GM12878 (cell line): ENCODE results near the gene SKA3. TPM values are rescaled to one million over a fixed set of nuclear protein-coding genes. Genes with fewer than 3 reads are reported as not detected.

Experiments used
- ATAC-seq: fragments of 200-7000 bp; cut with Tn5 transposase; 3 replicates; pipeline ENCODE4 v1.9.1; 2020; ENCODE audit warnings: mild to moderate bottlenecking, moderate library complexity
- BruUV-seq: library from RNA; stranded (reverse); fragments of 400-500 nt; replicated peaks from 2 replicates; lab custom pipeline; 2021; lab: Mats Ljungman, UMichigan
- CTCF ChIA-PET: fragments of 300-600 bp; sonication (Branson Sonifier 250); formaldehyde crosslinking; extraction: SDS; loops from one replicate; lab custom pipeline; 2021; ENCODE audit warnings: inconsistent platforms; lab: Yijun Ruan, JAX
- POLR2A ChIA-PET: fragments of 350-600 bp; formaldehyde crosslinking; extraction: SDS; loops from one replicate; lab custom pipeline; 2021; ENCODE audit warnings: inconsistent platforms; lab: Charles Lee
- RAD21 ChIA-PET: fragments of 300-600 bp; sonication (Branson Sonifier 250); formaldehyde crosslinking; loops from one replicate; lab custom pipeline; 2023; ENCODE audit warnings: antibody characterized with exemption; ENCODE audit not compliant: unreplicated experiment; lab: Charles Lee
- SMC1A ChIA-PET: fragments of 300-600 bp; sonication (Branson Sonifier 250); formaldehyde crosslinking; loops from one replicate; lab custom pipeline; 2023; ENCODE audit not compliant: unreplicated experiment, uncharacterized antibody; lab: Charles Lee
- DNase-seq: peaks from one replicate; pipeline ENCODE4 v3.0.0-alpha.2; 2011; ENCODE audit warnings: low read depth, low spot score
- FAIRE-seq: peaks from 3 replicates; lab custom pipeline; 2011; peaks lifted over from hg19 to GRCh38; lab: Jason Lieb, UNC
- H2AFZ ChIP-seq: 2 replicates; pipeline ENCODE4 v1.6.0; 2011; ENCODE audit warnings: low read depth, low read length, control low read depth; ENCODE audit not compliant: control insufficient read depth
- H3K27ac ChIP-seq: 2 replicates; pipeline ENCODE4 v1.5.1; 2011; ENCODE audit warnings: control low read depth; ENCODE audit not compliant: control insufficient read depth, insufficient read depth
- H3K27me3 ChIP-seq, 2 experiments: replicated peaks in 1 of 2; 2 replicates each; pipeline versions ENCODE4 v1.6.0 to v1.6.1; 2011; ENCODE audit warnings: low read length in 1 of 2; ENCODE audit not compliant: control insufficient read depth in 2 of 2, insufficient read depth in 2 of 2
- H3K36me3 ChIP-seq, 2 experiments: 2 replicates each; pipeline ENCODE4 v1.5.1; 2011; ENCODE audit warnings: low read length in 1 of 2; ENCODE audit not compliant: control insufficient read depth in 2 of 2, insufficient read depth in 2 of 2
- H3K4me1 ChIP-seq: 2 replicates; pipeline ENCODE4 v1.6.1; 2011; ENCODE audit warnings: mild to moderate bottlenecking, low read length, moderate library complexity, mixed read lengths; ENCODE audit not compliant: control insufficient read depth, insufficient read depth
- H3K4me2 ChIP-seq: 2 replicates; pipeline ENCODE4 v1.6.0; 2011; ENCODE audit warnings: control low read depth; ENCODE audit not compliant: control insufficient read depth, insufficient read depth
- H3K4me3 ChIP-seq: fragments of 200-600 bp; sonication (generic); 2 replicates; pipeline ENCODE4 v1.5.1; 2016
- H3K79me2 ChIP-seq: 2 replicates; pipeline ENCODE4 v1.6.0; 2011; ENCODE audit warnings: low read length; ENCODE audit not compliant: control insufficient read depth, insufficient read depth
- H3K9ac ChIP-seq: 2 replicates; pipeline ENCODE4 v1.8.0; 2011; ENCODE audit warnings: low read length, control low read depth, mixed read lengths; ENCODE audit not compliant: control insufficient read depth, insufficient read depth
- H3K9me3 ChIP-seq: replicated peaks from 3 replicates; pipeline ENCODE4 v1.5.1; 2011; ENCODE audit warnings: mild to moderate bottlenecking, low read length; ENCODE audit not compliant: control insufficient read depth, insufficient read depth
- H4K20me1 ChIP-seq: 2 replicates; pipeline ENCODE4 v1.6.0; 2011; ENCODE audit not compliant: control insufficient read depth, insufficient read depth
- CREB1 ChIP-seq: IDR thresholded peaks from 2 replicates; pipeline ENCODE4 v1.6.1; 2012; ENCODE audit warnings: low read depth, mild to moderate bottlenecking, inconsistent platforms
- CREM ChIP-seq: IDR thresholded peaks from 2 replicates; pipeline ENCODE4 v1.6.1; 2014; ENCODE audit warnings: antibody characterized with exemption, low read depth
- DPF2 ChIP-seq: fragments of 450-650 bp; IDR thresholded peaks from 2 replicates; pipeline ENCODE4 v1.6.1; 2017; ENCODE audit warnings: mild to moderate bottlenecking
- EP300 ChIP-seq, 2 experiments: fragments of 150-350 bp in 1 of 2; IDR thresholded peaks; 2 replicates each; pipeline ENCODE4 v1.6.1; 2011 to 2012; ENCODE audit warnings: low read depth in 2 of 2, low read length in 2 of 2, borderline replicate concordance in 1 of 2, improper control_type of control experiment in 1 of 2, inconsistent platforms in 1 of 2; ENCODE audit not compliant: control insufficient read depth in 1 of 2
- ESRRA ChIP-seq: IDR thresholded peaks from 2 replicates; pipeline ENCODE4 v1.6.1; 2012; ENCODE audit warnings: mild to moderate bottlenecking, low read length, improper control_type of control experiment
- ETV6 ChIP-seq, 2 experiments: fragments of 450-650 bp in 1 of 2; IDR thresholded peaks in 1 of 2; conservative IDR thresholded peaks in 1 of 2; 2 replicates each; pipeline ENCODE4 v1.6.1; 2014; ENCODE audit warnings: antibody characterized with exemption in 1 of 2, borderline replicate concordance in 1 of 2, low read depth in 1 of 2, mild to moderate bottlenecking in 1 of 2, moderate library complexity in 1 of 2
- EZH2 ChIP-seq: IDR thresholded peaks from 2 replicates; pipeline ENCODE4 v1.6.1; 2012; ENCODE audit warnings: low read depth, mild to moderate bottlenecking, control low read depth, inconsistent platforms, low read length, borderline replicate concordance; ENCODE audit not compliant: control insufficient read depth
- FOXM1 ChIP-seq: IDR thresholded peaks from 2 replicates; pipeline ENCODE4 v1.6.1; 2012; ENCODE audit warnings: low read depth, mild to moderate bottlenecking, inconsistent platforms, low read length, moderate library complexity
- HDAC6 ChIP-seq: fragments of 200-600 bp; sonication (generic); IDR thresholded peaks from one replicate; pipeline ENCODE4 v1.8.0; 2017; ENCODE audit warnings: antibody characterized with exemption; ENCODE audit not compliant: unreplicated experiment
- HDGF ChIP-seq: fragments of 450-650 bp; IDR thresholded peaks from 2 replicates; pipeline ENCODE4 v1.6.1; 2016; ENCODE audit warnings: antibody characterized with exemption
- IRF3 ChIP-seq: fragments of 450-650 bp; IDR thresholded peaks from 2 replicates; pipeline ENCODE4 v1.6.1; 2014; ENCODE audit warnings: mild to moderate bottlenecking
- LARP7 ChIP-seq: fragments of 450-650 bp; IDR thresholded peaks from 2 replicates; pipeline ENCODE4 v1.6.1; 2017; ENCODE audit warnings: mild to moderate bottlenecking
- NFYA ChIP-seq: IDR thresholded peaks from 2 replicates; pipeline ENCODE4 v1.6.1; 2011; ENCODE audit warnings: low read depth, mild to moderate bottlenecking, low read length, improper control_type of control experiment, borderline replicate concordance
- PAX5 ChIP-seq: IDR thresholded peaks from 2 replicates; pipeline ENCODE4 v1.6.1; 2011; ENCODE audit warnings: low read depth, low read length, borderline replicate concordance
- POLR2AphosphoS2 ChIP-seq: IDR thresholded peaks from 2 replicates; pipeline ENCODE4 v1.6.1; 2011; ENCODE audit warnings: low read depth, mild to moderate bottlenecking, low read length, improper control_type of control experiment, moderate library complexity
- POLR2AphosphoS5 ChIP-seq: IDR thresholded peaks from 2 replicates; pipeline ENCODE4 v1.6.1; 2011; ENCODE audit warnings: mild to moderate bottlenecking, low read length, inconsistent platforms
- RAD51 ChIP-seq: fragments of 450-650 bp; IDR thresholded peaks from 2 replicates; pipeline ENCODE4 v1.6.1; 2016; ENCODE audit warnings: moderate library complexity, mild to moderate bottlenecking, inconsistent platforms
- RFX5 ChIP-seq: IDR thresholded peaks from 2 replicates; pipeline ENCODE4 v1.6.1; 2011; ENCODE audit warnings: low read depth, low read length, improper control_type of control experiment
- SMC3 ChIP-seq: IDR thresholded peaks from 2 replicates; pipeline ENCODE4 v1.6.1; 2011; ENCODE audit warnings: low read length, improper control_type of control experiment, borderline replicate concordance
- SREBF2 ChIP-seq: IDR thresholded peaks from 2 replicates; pipeline ENCODE4 v1.6.1; 2012; ENCODE audit warnings: mild to moderate bottlenecking, low read length
- TBL1XR1 ChIP-seq: IDR thresholded peaks from 2 replicates; pipeline ENCODE4 v1.6.1; 2012; ENCODE audit warnings: low read depth, low read length, improper control_type of control experiment
- TCF12 ChIP-seq: IDR thresholded peaks from 2 replicates; pipeline ENCODE4 v1.6.1; 2011; ENCODE audit warnings: low read depth, mild to moderate bottlenecking, low read length
- WRNIP1 ChIP-seq: IDR thresholded peaks from 2 replicates; pipeline ENCODE4 v1.6.1; 2011; ENCODE audit warnings: low read depth, low read length, improper control_type of control experiment, borderline replicate concordance
- YBX1 ChIP-seq: fragments of 450-650 bp; IDR thresholded peaks from 2 replicates; pipeline ENCODE4 v1.6.1; 2016; ENCODE audit warnings: antibody characterized with exemption
- ZNF207 ChIP-seq: fragments of 450-650 bp; IDR thresholded peaks from 2 replicates; pipeline ENCODE4 v1.6.1; 2014; ENCODE audit warnings: antibody characterized with exemption, mild to moderate bottlenecking, borderline replicate concordance
- WGBS: methylation state at CpG from one replicate; pipeline ENCODE4 v1.1.6; 2016; ENCODE audit warnings: low lambda C conversion rate; ENCODE audit not compliant: insufficient replicate concordance, insufficient coverage; ENCODE audit errors: missing lambda C conversion rate; 5-methylcytosine and 5-hydroxymethylcytosine counted together
- in situ Hi-C: fragments of 300-500 bp; cut with MboI; formaldehyde crosslinking; loops from 9 replicates; pipeline ENCODE4 v1.14.3; 2018; ENCODE audit warnings: mixed read lengths
- intact Hi-C: fragments of 100-400 bp; cut with micrococcal nuclease; formaldehyde crosslinking; loops from one replicate; pipeline ENCODE4 v1.14.2; 2022; ENCODE audit not compliant: unreplicated experiment
- polyA plus RNA-seq, 11 experiments: library from polyadenylated mRNA; depleted of rRNA in 4 of 11; unstranded in 6 of 11; stranded (reverse) in 5 of 11; fragments of >200 nt; fragmentation: Nextera tagmentation in 4 of 11; fragmentation: Illumina TruSeq in 1 of 11; extraction: Ambion mirVana in 4 of 11; extraction: Trizol in 1 of 11; gene quantifications; 1 replicate in 1 of 11; 2 replicates in 10 of 11; pipeline versions ENCODE4 v1.2.1 to v1.2.3, GENCODE V29; 2011 to 2016; ENCODE audit warnings: inconsistent platforms in 2 of 11, missing spikeins in 2 of 11, low read depth in 1 of 11
- total RNA-seq, 4 experiments: library from RNA; depleted of rRNA in 3 of 4; stranded (reverse); fragments of >200 nt in 3 of 4; fragmentation: Illumina TruSeq in 1 of 4; extraction: Trizol in 1 of 4; gene quantifications; 2 replicates each; pipeline versions ENCODE4 v1.2.1 to v1.2.3, GENCODE V29; 2013 to 2021

Gene SKA3
- total and polyA plus RNA-seq, 10 of the 15 experiments (the other 5 are each of a cell fraction or from before 2014, with no cell fraction given), result 13.5 to 69.7 (median 26.3) TPM

GRCh38 chr13:21176215-21176981 lies at the start of gene SKA3, which contains the start of gene MRPL57 (continued):
- TF ChIP-seq ETV6 (conservative IDR thresholded peaks at IDR 0.05 in 1 of 2, IDR thresholded peaks at IDR 0.05 in 1 of 2; ENCODE audit: borderline replicate concordance in 1 of 2, low read depth in 1 of 2) (no peak), NFYA (no peak), SREBF2 (no peak), HDGF (0 out of 2 replicates have a peak, but pooled peaks have one; percentile 41), LARP7 (peak; percentile 84), RAD51 (no peak), IRF3 (no peak), CREM (peak; percentile 26; the same call in 1 of the 2 replicates), WRNIP1 (no peak), FOXM1 (peak; percentile 39; the same call in 1 of the 2 replicates)

- H3K4me3 ChIP-seq, result no peak overlapping the region
- no peaks in the 10 kb centered on the region for H4K20me1 ChIP-seq
- no peaks in the 10 kb centered on the region for H3K79me2 ChIP-seq
- H2AFZ ChIP-seq, result no peak overlapping the region
- DNase-seq (no peak), ATAC-seq (no peak), FAIRE-seq (no peak)
- H3K4me1 ChIP-seq, result peaks cover under 1% of the 10 kb centered on the region
- BruUV-seq, result no TSS peak
- CTCF ChIA-PET, result no interaction called here
- peaks cover 3% of the 10 kb centered on the region; the same call in 2 of the 3 replicates for H3K9me3 ChIP-seq
- no peak overlapping the region for H3K4me2 ChIP-seq
- in situ Hi-C loops, result no loop called here
- intact Hi-C loops, result no loop called here
- POLR2A ChIA-PET, result no interaction called here
- SMC1A ChIA-PET, result no interaction called here
- no peak overlapping the region for H3K27ac ChIP-seq
- H3K9ac ChIP-seq, result no peak overlapping the region
- RAD21 ChIA-PET, result no interaction called here
- no peaks in the 10 kb centered on the region for H3K36me3 ChIP-seq
- 49% methylated on average over 6 of the region's 6 CpGs for WGBS
- TF ChIP-seq DPF2 (no peak), SMC3 (no peak), POLR2AphosphoS5 (no peak), EP300 (IDR thresholded peaks at IDR 0.05; ENCODE audit: borderline replicate concordance in 1 of 2, control insufficient read depth in 1 of 2, low read depth in 2 of 2, low read length in 2 of 2) (no peak), HDAC6 (no peak), ZNF207 (no peak), ESRRA (no peak), PAX5 (no peak), EZH2 (no peak), POLR2AphosphoS2 (no peak), YBX1 (no peak), RFX5 (no peak), CREB1 (no peak), TBL1XR1 (no peak), TCF12 (no peak)
- peaks cover 0 to 2% of the 10 kb centered on the region in 2 experiments; a peak in 1 of 4 replicates for H3K27me3 ChIP-seq
Observed at GRCh38 chr13:21225082-21225481, 48.7 kb upstream of the SKA3 start.
